HCT116 (cell line): ENCODE measurements around the gene ANKLE2. TPM values are rescaled to one million over a fixed set of nuclear protein-coding genes. Genes with fewer than 3 reads are reported as not detected.

Experiments used
- ATAC-seq: fragments of 200-7000 bp; cut with Tn5 transposase; 2 replicates; pipeline ENCODE4 v1.9.1; 2020; ENCODE audit warnings: mild to moderate bottlenecking, moderate library complexity
- BruUV-seq: library from RNA; stranded (reverse); fragments of 400-500 nt; replicated peaks from 2 replicates; lab custom pipeline; 2021; lab: Mats Ljungman, UMichigan
- CTCF ChIA-PET: fragments of 300-600 bp; sonication (Branson Sonifier 250); formaldehyde crosslinking; loops from one replicate; lab custom pipeline; 2021; ENCODE audit warnings: antibody characterized with exemption; lab: Charles Lee
- POLR2A ChIA-PET: fragments of 300-600, 350-600 bp; sonication (Branson Sonifier 250); formaldehyde crosslinking; loops from one replicate; lab custom pipeline; 2021; ENCODE audit warnings: antibody characterized with exemption; lab: Charles Lee
- RAD21 ChIA-PET, 2 experiments: fragments of 300-600 bp; sonication (Branson Sonifier 250); formaldehyde crosslinking; loops; one replicate each; lab custom pipeline; 2023; ENCODE audit warnings: low total read pairs in 2 of 2; ENCODE audit not compliant: uncharacterized antibody in 2 of 2, unreplicated experiment in 2 of 2, low non-redundant PET in 1 of 2; lab: Charles Lee
- DNase-seq: peaks from one replicate; pipeline ENCODE4 v3.0.0-alpha.2; 2010; ENCODE audit warnings: low read depth, low spot score
- H2AFZ ChIP-seq: fragments of 200-600 bp; shearing (Covaris generic), sonication (generic); 2 replicates; pipeline ENCODE4 v1.6.1; 2017; ENCODE audit warnings: low read depth, mixed run types, mixed read lengths, antibody characterized with exemption, low read length; ENCODE audit not compliant: poor library complexity, severe bottlenecking
- H3K27ac ChIP-seq: 2 replicates; pipeline ENCODE4 v1.5.1; 2012; ENCODE audit warnings: low read depth, low read length
- H3K27me3 ChIP-seq: fragments of 200-600 bp; sonication (generic); 2 replicates; pipeline ENCODE4 v1.6.1; 2016; ENCODE audit warnings: mixed run types, low read length, mixed read lengths; ENCODE audit not compliant: insufficient read depth
- H3K36me3 ChIP-seq, 2 experiments: fragments of 200-500 bp in 1 of 2; fragments of 200-600 bp in 1 of 2; sonication (Bioruptor generic) in 1 of 2; sonication (generic) in 1 of 2; 2 replicates each; pipeline versions ENCODE4 v1.5.1 to v1.6.1; 2014 to 2016; ENCODE audit warnings: low read length in 2 of 2, inconsistent platforms in 1 of 2, mixed read lengths in 1 of 2, mixed run types in 1 of 2; ENCODE audit not compliant: insufficient read depth in 2 of 2, control insufficient read depth in 1 of 2
- H3K4me1 ChIP-seq, 2 experiments: fragments of 200-600 bp in 1 of 2; sonication (generic) in 1 of 2; 2 replicates each; pipeline versions ENCODE4 v1.5.1 to v1.6.1; 2012 to 2017; ENCODE audit warnings: low read length in 2 of 2, inconsistent platforms in 1 of 2, mild to moderate bottlenecking in 1 of 2, mixed read lengths in 1 of 2, mixed run types in 1 of 2, moderate library complexity in 1 of 2; ENCODE audit not compliant: insufficient read depth in 2 of 2, control insufficient read depth in 1 of 2
- H3K4me2 ChIP-seq: fragments of 200-600 bp; sonication (generic); 2 replicates; pipeline ENCODE4 v1.6.1; 2017; ENCODE audit warnings: mixed run types, low read length, mixed read lengths
- H3K4me3 ChIP-seq, 2 experiments: fragments of 200-600 bp in 1 of 2; sonication (generic) in 1 of 2; replicated peaks in 1 of 2; 2 replicates each; pipeline ENCODE4 v1.5.1; 2011 to 2016; ENCODE audit warnings: low read length in 2 of 2, control low read depth in 1 of 2, low read depth in 1 of 2, mild to moderate bottlenecking in 1 of 2, mixed read lengths in 1 of 2, mixed run types in 1 of 2
- H3K79me2 ChIP-seq: fragments of 200-600 bp; sonication (generic); 2 replicates; pipeline ENCODE4 v1.6.1; 2017; ENCODE audit warnings: mild to moderate bottlenecking, mixed run types, low read length, moderate library complexity, mixed read lengths; ENCODE audit not compliant: insufficient read depth
- H3K9ac ChIP-seq: fragments of 200-600 bp; sonication (generic); 2 replicates; pipeline ENCODE4 v1.6.1; 2016; ENCODE audit warnings: low read length, mixed read lengths
- H3K9me2 ChIP-seq: fragments of 200-600 bp; sonication (generic), shearing (Covaris generic); 2 replicates; pipeline ENCODE4 v1.6.1; 2017; ENCODE audit warnings: mixed run types, mild to moderate bottlenecking, moderate library complexity; ENCODE audit not compliant: insufficient read depth
- H3K9me3 ChIP-seq, 2 experiments: fragments of 200-500 bp in 1 of 2; fragments of 200-600 bp in 1 of 2; sonication (Bioruptor generic) in 1 of 2; sonication (generic) in 1 of 2; 2 replicates each; pipeline ENCODE4 v1.6.1; 2014 to 2017; ENCODE audit warnings: low read length in 2 of 2, mixed read lengths in 2 of 2, inconsistent platforms in 1 of 2, low read depth in 1 of 2, mild to moderate bottlenecking in 1 of 2, mixed run types in 1 of 2, moderate library complexity in 1 of 2; ENCODE audit not compliant: control insufficient read depth in 1 of 2, insufficient read depth in 1 of 2
- H4K20me1 ChIP-seq: fragments of 200-600 bp; sonication (generic), shearing (Covaris generic); 2 replicates; pipeline ENCODE4 v1.6.1; 2017; ENCODE audit warnings: mixed run types, mild to moderate bottlenecking, moderate library complexity; ENCODE audit not compliant: insufficient read depth
- CBX3 ChIP-seq: IDR thresholded peaks from 2 replicates; pipeline ENCODE4 v1.6.1; 2012; ENCODE audit warnings: low read depth
- CEBPB ChIP-seq: IDR thresholded peaks from 2 replicates; pipeline ENCODE4 v1.6.1; 2012; ENCODE audit warnings: low read depth
- EGR1 ChIP-seq: IDR thresholded peaks from 2 replicates; pipeline ENCODE4 v1.6.1; 2012; ENCODE audit warnings: low read depth
- EZH2 ChIP-seq: fragments of 200-600 bp; sonication (generic); IDR thresholded peaks from 2 replicates; pipeline ENCODE4 v1.6.1; 2017; ENCODE audit warnings: antibody characterized with exemption, mixed run types
- EZH2phosphoT487 ChIP-seq: fragments of 200-600 bp; IDR thresholded peaks from 2 replicates; pipeline ENCODE4 v1.6.1; 2018; ENCODE audit warnings: antibody characterized with exemption, borderline replicate concordance
- JUND ChIP-seq: IDR thresholded peaks from 2 replicates; pipeline ENCODE4 v1.6.1; 2012
- POLR2A ChIP-seq: IDR thresholded peaks from 2 replicates; pipeline ENCODE4 v1.7.0; 2011; ENCODE audit warnings: borderline replicate concordance; ENCODE audit not compliant: insufficient read depth, insufficient read length; ENCODE audit errors: extremely low read depth
- POLR2AphosphoS5 ChIP-seq: IDR thresholded peaks from 2 replicates; pipeline ENCODE4 v1.6.1; 2011; ENCODE audit warnings: mild to moderate bottlenecking, low read depth, low read length, moderate library complexity
- RAD21 ChIP-seq: IDR thresholded peaks from 2 replicates; pipeline ENCODE4 v1.6.1; 2012; ENCODE audit warnings: low read depth, mild to moderate bottlenecking
- SIN3A ChIP-seq: IDR thresholded peaks from 2 replicates; pipeline ENCODE4 v1.6.1; 2012; ENCODE audit warnings: low read depth
- SP1 ChIP-seq: IDR thresholded peaks from 2 replicates; pipeline ENCODE4 v1.6.1; 2012; ENCODE audit warnings: low read depth
- SRF ChIP-seq: IDR thresholded peaks from 2 replicates; pipeline ENCODE4 v1.6.1; 2012; ENCODE audit warnings: low read depth
- YY1 ChIP-seq: IDR thresholded peaks from 2 replicates; pipeline ENCODE4 v1.6.1; 2011; ENCODE audit warnings: low read length, low read depth, moderate library complexity, mild to moderate bottlenecking; ENCODE audit not compliant: insufficient replicate concordance; ENCODE audit errors: extremely low read depth
- ZFX ChIP-seq: fragments of 450-650 bp; IDR thresholded peaks from 2 replicates; pipeline ENCODE4 v1.6.1; 2017
- intact Hi-C: fragments of 100-400 bp; cut with micrococcal nuclease; formaldehyde crosslinking; loops from 2 replicates; pipeline ENCODE4 v1.10.0; 2022
- total RNA-seq: library from RNA; stranded (reverse); gene quantifications from one replicate; pipeline ENCODE4 v1.2.1, GENCODE V29; 2021; ENCODE audit not compliant: unreplicated experiment
- TF ChIP-seq, protein P1 (sequence below): IDR thresholded peaks from 2 replicates; pipeline ENCODE4 v1.6.1; 2012
- TF ChIP-seq, protein P2 (sequence below): IDR thresholded peaks from 2 replicates; pipeline ENCODE4 v1.6.1; 2012
- TF ChIP-seq, protein P3 (sequence below), 3 experiments: fragments of 200-600 bp in 1 of 3; sonication (generic) in 1 of 3; IDR thresholded peaks in 2 of 3; conservative IDR thresholded peaks in 1 of 3; 2 replicates each; pipeline ENCODE4 v1.5.1; 2012 to 2017; ENCODE audit warnings: low read depth in 2 of 3, low read length in 2 of 3, antibody characterized with exemption in 1 of 3, borderline replicate concordance in 1 of 3, control low read depth in 1 of 3, mild to moderate bottlenecking in 1 of 3, mixed read lengths in 1 of 3, mixed run types in 1 of 3, moderate library complexity in 1 of 3; ENCODE audit not compliant: insufficient read depth in 1 of 3

ANKLE2 gene
- total RNA-seq, 1 experiment from 2014 or later: 68.8 TPM

DNA sequence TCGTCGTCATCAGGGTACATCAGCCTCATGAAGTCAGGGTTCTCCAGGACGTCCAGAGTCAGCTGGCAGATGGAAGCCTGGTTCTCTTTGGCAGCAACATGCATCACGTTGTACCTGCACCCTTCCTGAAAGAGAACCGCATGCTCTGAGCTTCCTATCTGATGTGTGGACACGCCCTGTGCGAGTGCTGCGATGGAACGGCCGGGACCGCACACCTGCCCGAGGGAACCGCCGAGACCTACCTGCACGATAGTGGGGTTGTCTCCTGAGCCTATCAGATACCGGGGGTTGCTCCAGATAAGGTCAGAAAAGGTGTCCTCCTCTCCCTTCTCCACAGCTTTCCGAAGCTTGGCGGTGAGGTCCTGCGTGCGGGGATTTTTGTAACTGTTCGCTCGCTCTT, 13.7 kb downstream of the ANKLE2 start:
- Histone ChIP-seq H3K9ac (no peak overlapping the region), H3K9me2 (no peaks in the 10 kb centered on the region), H3K27me3 (no peaks in the 10 kb centered on the region), H3K79me2 (peaks cover 65% of the 10 kb centered on the region), H3K9me3 (no peaks in the 10 kb centered on the region), H3K36me3 (peaks cover 64 to 71% of the 10 kb centered on the region in 2 experiments), H2AFZ (no peak overlapping the region), H3K4me1 (no peaks in the 10 kb centered on the region), H3K4me2 (no peak overlapping the region), H3K27ac (no peak overlapping the region), H3K4me3 (no peak overlapping the region)
- CTCF ChIA-PET: no interaction called here
- ATAC-seq: no peak
- DNase-seq: no peak
- POLR2A ChIA-PET: no interaction called here
- RAD21 ChIA-PET: no interaction called here
- intact Hi-C loops: no loop called here
- BruUV-seq: no TSS peak
- TF ChIP-seq EZH2 (no peak), CBX3 (no peak), RAD21 (no peak), POLR2AphosphoS5 (no peak), JUND (no peak)
- TF ChIP-seq, all 23 proteins: peak for 0
- H4K20me1 ChIP-seq: 0 out of 2 replicates have a peak, but pooled peaks cover 2% of the 10 kb centered on the region

DNA sequence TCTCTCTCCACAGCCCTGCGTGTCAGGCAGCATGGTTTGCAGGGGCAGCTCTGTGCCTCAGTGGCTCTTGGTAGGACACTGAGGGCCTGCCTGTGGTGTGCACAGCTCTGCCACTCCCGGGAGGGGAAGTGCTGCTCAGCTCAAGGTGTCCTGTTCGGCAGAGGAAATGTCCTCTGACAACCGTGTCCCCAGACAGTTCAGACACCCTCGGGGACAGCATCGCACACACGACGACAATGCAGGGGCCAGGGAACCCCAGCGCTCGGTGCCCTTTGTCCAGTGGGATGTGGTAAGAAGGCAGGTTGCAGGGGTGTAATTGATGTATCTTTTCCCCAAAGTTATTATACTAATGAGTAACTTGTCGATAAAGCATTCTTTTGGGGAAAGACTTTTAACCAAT, 14.2 kb downstream of the ANKLE2 start:
- H3K4me1 ChIP-seq: no peaks in the 10 kb centered on the region
- BruUV-seq: no TSS peak
- H4K20me1 ChIP-seq: 0 out of 2 replicates have a peak, but pooled peaks cover 3% of the 10 kb centered on the region
- H3K36me3 ChIP-seq: peaks cover 65 to 75% of the 10 kb centered on the region in 2 experiments
- TF ChIP-seq JUND: no peak
- no peak for TF ChIP-seq EZH2phosphoT487
- TF ChIP-seq CEBPB: no peak
- no peak for TF ChIP-seq SP1
- no peak for TF ChIP-seq POLR2AphosphoS5
- no peak for TF ChIP-seq SRF
- no peak for TF ChIP-seq YY1
- no peak for TF ChIP-seq SIN3A
- TF ChIP-seq, protein P1, sequence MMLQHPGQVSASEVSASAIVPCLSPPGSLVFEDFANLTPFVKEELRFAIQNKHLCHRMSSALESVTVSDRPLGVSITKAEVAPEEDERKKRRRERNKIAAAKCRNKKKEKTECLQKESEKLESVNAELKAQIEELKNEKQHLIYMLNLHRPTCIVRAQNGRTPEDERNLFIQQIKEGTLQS: no peak
- TF ChIP-seq EGR1: no peak
- no peak for TF ChIP-seq ZFX
- no peak for TF ChIP-seq POLR2A
- TF ChIP-seq, protein P2, sequence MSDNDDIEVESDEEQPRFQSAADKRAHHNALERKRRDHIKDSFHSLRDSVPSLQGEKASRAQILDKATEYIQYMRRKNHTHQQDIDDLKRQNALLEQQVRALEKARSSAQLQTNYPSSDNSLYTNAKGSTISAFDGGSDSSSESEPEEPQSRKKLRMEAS: no peak
- no peak for TF ChIP-seq RAD21
- TF ChIP-seq, protein P3, sequence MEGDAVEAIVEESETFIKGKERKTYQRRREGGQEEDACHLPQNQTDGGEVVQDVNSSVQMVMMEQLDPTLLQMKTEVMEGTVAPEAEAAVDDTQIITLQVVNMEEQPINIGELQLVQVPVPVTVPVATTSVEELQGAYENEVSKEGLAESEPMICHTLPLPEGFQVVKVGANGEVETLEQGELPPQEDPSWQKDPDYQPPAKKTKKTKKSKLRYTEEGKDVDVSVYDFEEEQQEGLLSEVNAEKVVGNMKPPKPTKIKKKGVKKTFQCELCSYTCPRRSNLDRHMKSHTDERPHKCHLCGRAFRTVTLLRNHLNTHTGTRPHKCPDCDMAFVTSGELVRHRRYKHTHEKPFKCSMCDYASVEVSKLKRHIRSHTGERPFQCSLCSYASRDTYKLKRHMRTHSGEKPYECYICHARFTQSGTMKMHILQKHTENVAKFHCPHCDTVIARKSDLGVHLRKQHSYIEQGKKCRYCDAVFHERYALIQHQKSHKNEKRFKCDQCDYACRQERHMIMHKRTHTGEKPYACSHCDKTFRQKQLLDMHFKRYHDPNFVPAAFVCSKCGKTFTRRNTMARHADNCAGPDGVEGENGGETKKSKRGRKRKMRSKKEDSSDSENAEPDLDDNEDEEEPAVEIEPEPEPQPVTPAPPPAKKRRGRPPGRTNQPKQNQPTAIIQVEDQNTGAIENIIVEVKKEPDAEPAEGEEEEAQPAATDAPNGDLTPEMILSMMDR (IDR thresholded peaks at IDR 0.05 in 2 of 3, conservative IDR thresholded peaks at IDR 0.05 in 1 of 3; ENCODE audit: borderline replicate concordance in 1 of 3, insufficient read depth in 1 of 3, low read depth in 2 of 3, low read length in 2 of 3): no peak
- no peak for TF ChIP-seq EZH2
- H3K9me2 ChIP-seq: no peaks in the 10 kb centered on the region
- intact Hi-C loops: no loop called here
- CTCF ChIA-PET: no interaction called here
- no peak overlapping the region for H3K27ac ChIP-seq
- H3K9ac ChIP-seq: no peak overlapping the region
- ATAC-seq (no peak), DNase-seq (no peak)
- POLR2A ChIA-PET: no interaction called here
- no peak overlapping the region for H3K4me3 ChIP-seq
- peaks cover 65% of the 10 kb centered on the region for H3K79me2 ChIP-seq
- no peak overlapping the region for H3K4me2 ChIP-seq
- no peaks in the 10 kb centered on the region for H3K9me3 ChIP-seq
- H2AFZ ChIP-seq: no peak overlapping the region
- H3K27me3 ChIP-seq: no peaks in the 10 kb centered on the region
- RAD21 ChIA-PET: no interaction called here
